D341Med (cell line): ENCODE data around the gene ERI3.

Source experiments
- DNase-seq: peaks from one replicate; pipeline ENCODE4 v3.0.0; 2012; ENCODE audit warnings: low spot score

Gene ERI3

DNA sequence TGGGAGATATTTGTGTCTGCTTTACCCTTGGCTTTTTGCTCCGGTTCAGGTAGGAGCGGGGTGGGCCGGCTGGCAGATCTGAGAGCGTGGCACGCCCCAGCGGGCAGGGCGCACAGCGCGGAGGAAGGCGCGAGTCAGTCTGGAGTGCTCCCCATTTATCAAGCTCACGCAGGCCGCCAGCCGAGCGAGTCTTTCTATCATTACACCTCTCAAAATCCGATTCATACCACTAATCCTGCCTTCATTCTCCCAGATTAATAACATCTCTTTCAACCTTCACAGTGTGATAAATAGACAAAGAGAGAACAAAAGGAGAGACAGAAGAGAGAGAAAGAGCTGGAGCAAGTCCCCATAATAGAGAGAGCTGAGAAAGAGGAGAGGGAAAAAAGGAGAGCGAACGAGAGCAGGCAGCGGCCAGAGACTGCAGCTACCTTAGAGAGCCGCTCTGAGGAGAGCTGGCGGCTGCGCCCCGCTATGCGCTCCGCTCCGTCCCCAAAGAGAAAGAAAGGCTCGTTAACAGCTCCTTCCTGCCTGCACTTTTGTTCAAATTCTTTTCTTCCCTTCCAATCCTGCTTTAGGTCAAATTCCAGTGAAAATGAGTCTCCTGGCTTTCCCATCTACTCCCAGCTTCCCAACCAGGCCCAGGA is 93.8 kb downstream of the ERI3 start:
- DNase-seq: peak; percentile 60

DNA sequence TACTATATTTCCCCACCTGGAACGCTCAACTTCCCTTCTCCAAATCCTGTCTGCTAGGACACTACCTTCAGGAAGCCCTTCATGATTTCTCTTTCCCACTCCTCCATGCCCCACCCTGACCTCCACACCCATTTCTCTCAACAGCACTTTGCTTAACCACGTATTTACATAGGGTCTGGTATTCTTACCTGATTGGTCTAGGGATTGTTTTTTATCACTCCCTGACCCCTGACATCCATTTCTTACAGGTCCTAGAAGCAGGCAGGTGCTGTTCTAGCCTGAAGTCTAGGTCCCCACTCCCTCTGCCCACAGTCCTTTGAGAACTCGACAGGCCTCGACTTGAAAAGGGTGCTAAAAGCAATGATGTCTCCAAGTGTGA is 94.3 kb downstream of the ERI3 start:
- no peak for DNase-seq

DNA sequence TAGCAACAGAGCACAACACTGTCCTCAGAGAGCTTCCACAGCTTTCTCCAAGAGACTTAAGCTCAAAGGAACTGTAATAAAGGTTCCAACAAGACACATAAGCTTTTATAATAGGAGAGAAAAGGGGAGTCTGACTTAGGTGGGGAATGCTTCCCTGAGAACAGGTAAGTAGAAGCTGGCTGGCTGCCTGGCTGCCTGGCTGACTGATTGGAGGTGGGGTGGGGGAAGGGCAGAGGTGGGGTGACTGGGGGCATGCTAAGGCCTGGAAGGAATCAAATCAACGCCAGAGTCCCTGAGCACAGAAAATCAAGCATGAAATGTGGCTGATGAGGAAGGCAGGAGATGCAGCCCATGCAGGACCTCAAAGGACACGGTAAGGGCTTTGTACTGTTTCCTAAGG is 96.0 kb downstream of the ERI3 start:
- no peak for DNase-seq

DNA sequence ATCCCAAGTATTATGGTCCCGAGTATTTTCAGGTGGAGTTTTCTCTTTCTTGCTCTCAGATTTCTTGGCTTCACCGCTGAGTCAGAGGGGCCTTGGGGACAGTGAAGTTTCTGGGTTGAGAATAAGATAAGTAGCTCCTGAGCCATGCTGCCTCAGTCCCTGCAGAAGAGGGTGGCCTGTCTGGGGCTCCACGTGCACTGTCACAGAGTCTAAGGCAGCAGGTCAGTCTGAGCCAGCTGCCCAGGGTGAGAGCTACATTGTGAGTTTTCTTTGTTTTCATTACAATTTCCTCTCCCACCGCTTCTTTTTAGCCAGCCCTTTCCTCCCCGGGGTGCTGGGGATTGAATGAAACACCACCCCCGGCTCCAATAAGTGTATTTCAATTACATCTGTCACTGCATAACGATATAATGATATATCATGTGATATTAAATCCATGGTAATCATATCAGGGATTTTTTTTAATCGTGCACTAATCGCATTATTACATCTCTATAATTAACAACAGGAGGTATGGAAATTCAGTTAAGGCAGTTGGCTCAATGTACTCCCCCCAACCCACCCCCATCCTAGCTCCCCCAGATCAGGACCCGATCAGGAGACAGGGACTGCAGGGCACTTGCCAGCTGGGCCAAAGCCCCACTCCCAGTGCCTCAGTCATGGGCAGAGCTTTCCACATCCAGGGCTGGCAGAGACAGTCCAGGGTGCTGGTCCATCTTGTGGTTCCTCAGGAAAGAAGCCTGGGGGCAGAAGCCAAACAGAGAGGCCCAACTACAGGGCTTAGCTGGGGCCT is 98.1 kb downstream of the ERI3 start:
- DNase-seq: peak; percentile 65

DNA sequence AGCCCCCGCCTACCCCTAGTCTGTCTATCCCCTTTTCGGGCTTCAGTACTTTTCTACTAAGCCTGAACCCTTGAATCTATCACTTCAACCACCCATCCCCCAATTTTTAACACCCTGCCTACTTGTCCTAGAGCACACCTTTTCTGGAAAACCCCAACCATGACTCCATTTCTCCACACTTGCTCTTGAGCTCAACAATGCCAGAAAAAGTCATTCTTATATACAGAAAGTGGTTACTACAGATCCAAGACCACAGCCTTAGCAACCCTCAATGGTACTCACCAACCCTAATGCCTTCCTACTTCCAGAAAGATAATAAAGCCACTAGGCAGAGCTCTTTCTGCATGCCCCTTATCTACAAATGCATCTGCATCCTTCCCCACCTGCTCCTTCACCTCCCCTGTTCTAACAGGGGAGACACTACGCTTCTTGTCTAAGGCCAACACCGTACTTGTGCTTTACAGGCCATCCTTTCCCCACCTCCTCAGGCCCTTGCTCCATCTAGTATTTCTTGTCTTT is 100.6 kb downstream of the ERI3 start:
- DNase-seq: no peak

DNA sequence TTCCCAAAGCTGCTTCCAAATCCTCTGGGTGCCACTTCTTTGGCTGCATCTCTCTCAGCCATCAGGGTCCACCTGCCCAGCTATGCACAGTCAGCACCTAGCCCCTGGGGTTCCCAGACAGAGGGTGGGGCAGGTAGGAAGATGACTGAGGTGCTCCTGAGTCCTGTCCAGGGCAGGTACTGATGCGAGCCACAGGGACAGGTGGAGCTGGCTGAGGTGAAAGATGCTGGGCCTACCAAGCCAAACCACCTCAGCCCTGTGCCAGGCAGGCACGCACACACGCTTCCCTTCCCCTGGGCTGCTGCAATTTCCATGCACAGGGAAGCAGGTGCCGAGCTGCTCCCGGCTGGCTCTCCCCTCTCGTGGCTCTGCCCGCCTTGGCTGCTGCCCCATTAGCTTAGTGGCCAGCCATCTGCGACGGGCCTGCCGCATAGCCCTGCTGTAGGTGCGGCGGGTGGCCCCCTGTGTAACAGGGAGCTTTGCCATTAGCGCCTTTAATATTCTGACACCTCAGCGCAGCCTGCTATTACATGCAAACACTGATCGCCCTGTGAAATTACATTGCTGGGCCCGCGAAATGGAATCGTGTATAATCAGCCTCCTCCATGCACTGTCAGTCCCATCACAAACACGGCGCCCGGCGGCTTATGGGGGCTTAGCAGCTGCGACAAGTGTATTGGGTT is 102.9 kb downstream of the ERI3 start:
- DNase-seq: peak; percentile 76

DNA sequence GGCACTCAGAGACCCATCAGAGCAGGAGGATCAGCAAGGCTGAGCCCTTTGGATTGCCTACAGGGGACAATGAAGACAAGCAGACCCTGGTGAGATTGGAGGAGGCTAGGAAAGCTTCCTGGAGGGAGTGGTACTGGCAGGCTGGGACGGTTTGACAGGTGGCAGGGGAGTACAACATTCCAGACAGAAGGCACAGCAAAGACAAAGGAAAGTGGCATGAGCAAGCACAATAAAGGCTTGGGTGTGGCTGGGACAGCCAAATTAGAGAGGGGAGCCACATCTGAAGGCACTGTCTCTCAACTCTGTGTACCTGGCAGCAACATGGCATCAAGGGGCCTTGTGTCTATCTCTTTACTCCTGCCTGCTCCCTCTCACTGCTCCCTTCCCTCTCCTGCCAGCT is 103.6 kb downstream of the ERI3 start:
- DNase-seq: no peak

DNA sequence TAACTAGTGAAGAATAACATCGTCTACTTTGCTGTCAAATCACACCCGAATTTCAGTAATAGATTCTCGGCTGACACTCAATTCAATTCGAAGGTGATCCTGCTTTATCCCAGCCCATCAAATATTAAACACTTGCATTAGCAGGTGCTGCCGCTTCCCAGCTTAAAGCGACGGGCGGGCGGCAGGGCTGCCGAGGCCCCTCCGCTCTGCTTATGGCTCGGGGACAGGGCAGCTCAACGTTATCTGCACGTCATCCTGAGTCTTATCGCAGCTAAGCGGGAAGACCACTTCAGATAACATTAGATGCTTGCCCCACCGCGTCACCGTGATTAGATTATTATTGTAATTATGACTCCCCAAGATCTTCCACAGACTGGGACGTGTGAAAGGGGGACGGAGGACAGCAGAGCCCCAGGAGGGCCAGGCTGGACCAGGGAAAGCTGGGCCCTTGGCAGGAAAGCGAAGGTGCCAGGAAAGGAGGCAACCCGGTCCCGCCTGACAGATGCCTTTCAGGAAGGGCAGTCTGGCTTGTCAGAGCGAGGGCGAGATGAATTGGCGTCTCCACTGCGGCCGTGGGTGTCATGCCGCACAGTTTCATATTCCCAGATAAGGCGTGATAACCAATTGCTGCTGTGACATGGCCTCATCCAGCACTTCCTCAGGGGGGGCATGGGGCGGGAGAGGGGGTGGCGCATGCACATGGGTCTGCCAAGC is 104.8 kb downstream of the ERI3 start:
- peak; percentile 75 for DNase-seq

DNA sequence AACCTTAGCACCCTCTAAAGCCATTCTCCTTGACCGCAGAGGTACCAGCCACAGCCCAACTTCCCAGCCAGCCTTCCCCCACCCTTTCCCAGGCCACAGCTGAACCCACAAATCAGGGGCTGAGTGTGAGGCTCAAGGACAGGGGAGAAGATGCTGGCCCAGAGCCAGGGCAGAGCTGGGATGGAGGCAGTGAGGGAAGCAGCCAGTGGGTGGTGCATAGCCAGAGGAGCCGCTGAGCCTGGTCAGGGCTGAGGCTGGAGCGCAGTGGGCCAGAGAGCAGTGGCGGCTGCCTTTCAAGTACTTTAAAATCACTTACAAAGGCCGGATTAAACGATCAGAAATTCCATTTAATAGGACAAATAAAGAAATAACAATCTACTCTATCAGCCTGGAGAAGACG is 105.5 kb downstream of the ERI3 start:
- peak; percentile 61 for DNase-seq

DNA sequence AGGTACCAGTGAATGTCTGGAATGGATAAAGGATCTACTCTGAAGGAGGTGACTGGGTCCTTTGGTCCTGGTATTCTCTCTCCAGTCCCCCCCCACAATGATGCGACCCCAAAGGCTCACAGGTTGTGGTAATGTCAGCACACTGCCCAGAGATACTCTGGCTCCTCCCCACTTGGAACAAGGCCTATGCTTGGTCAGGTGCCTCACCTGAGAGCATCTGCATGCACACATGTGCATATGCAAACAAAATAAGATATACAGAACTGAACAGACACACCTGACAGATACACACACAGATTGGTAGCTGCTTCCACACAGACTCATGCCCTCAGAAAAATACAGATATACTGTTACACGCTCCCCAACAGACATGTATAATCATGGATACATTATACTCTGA is 108.3 kb downstream of the ERI3 start:
- no peak for DNase-seq

DNA sequence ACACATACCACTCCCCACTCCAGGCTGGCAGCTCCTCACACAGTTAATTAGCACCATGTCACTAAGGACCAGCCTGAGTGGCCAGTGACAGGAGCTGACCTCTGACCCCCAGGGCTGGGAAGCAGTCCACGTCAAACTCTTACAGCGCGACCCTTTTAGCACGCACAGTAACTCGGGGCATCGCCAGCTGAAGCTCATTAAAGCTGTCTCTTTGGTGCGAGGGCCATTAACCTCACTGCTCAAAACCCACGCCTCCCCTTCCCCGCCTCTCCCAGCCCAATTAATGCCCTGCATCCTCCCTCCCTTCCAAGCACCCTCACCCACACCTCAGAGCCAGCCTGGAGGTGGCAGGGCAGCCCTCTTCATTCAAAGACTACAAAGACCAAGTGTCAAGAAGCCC is 110.1 kb downstream of the ERI3 start:
- no peak for DNase-seq

DNA sequence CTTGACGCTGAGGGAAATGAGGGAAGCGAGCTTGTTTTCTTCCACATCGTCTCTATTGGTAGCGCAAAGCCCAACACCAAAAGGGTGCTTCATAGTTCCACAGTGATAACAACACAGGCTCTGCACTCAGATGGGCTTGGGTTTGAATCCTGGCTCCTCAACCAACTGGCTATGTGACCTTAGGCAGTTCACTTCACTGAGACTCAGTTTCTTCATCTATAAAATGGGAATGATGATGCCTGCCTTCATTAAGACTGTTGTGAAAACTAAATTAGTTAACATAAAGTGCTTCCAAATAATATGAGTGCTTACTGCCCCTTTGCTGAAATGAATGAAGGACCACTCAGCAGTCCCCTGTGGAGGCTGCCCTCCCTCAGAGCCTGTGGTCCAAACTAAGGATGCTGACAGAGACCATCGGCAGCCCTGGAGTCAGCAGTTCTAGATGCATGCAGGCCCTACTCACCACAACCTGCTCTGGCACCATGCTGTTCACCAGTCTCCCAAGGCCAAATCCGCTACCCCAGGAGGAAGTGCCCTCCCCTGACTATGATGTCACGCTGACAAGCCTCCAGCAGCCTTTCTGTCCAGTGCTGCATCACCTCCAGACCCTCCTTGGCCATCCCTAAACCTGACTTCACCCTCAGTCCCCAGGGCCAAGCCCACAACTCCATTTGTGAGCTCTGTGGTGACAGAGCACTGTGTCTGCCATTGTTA is 111.1 kb downstream of the ERI3 start:
- DNase-seq: no peak

DNA sequence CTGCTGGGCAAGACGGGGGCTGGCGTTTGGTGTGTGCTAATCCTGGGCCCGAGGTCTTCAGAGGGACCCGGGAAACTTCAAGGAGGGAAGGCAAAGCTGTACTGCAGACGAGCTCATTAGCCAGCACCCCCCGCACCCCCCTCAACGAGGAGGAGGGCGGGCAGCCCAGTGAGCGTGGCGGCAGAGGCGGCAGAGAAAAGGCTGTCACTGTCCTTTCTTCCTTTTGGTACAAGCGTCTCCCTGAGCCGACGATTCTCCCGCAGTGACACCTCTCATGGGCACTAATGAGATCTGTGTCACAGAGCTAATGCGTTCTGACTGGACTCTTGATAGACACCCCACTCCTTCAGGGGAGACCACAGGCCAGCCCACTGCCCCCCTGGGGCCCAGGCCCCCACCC is 112.3 kb downstream of the ERI3 start:
- DNase-seq: no peak

DNA sequence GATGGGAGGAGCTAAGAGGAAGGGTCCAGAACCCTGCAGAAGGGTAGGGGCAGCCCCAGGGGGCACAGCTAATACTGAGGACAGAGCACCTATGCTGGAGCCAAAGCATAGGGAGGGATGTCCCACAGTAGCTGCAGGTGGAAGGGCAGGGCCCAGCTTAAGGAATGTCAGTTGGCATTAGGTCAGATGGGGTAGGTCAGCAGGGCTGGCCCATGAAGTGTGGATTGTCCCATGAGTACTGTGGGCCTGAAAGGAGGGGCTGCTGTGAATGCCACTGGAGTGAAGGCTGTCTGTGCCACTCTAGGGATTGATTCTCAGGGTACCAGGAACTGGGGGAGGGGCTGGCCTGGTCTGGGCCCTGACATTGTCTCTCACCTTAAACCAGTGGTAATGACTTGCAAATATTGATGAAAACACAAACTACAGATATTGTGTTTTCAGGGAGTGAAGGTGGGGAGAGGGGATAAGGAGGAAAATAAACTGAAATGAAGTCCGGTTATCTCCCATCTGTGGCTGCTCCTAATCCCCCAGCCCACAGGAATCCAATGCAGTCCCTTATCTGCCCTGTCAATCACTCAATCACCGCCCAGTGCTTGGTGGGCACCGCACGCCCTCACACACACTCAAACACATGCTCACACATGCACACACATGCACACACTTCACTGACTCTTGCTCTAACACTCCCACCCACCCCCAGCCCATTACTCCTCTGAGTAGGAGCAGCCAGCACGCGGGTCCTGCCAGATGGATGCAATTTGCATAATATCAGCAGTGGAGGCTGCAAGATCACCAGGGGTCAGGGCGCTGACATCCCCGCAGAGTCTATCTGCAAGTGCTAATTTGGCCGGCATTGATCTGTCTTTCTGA is 114.0 kb downstream of the ERI3 start:
- DNase-seq: no peak

DNA sequence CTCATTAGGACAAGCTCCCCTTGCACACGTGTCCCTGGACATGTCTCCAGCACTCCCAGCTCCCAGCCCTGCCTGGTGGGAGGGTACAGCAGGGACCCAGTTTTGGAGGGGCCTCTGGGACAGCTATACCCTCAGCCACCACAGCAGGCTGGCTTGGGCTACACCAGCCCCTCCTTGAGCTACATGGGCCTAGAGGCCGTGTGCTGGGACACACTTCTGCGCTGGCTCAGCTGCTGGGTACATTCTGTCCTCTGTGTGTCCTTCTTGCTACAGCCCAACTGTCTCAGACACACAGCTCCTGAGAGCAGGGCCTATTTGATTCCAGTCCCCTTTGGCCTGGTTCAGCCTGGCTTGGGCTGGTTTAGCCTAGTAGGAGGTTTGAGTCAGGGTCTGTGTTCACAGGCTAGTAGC is 115.1 kb downstream of the ERI3 start:
- DNase-seq: no peak

DNA sequence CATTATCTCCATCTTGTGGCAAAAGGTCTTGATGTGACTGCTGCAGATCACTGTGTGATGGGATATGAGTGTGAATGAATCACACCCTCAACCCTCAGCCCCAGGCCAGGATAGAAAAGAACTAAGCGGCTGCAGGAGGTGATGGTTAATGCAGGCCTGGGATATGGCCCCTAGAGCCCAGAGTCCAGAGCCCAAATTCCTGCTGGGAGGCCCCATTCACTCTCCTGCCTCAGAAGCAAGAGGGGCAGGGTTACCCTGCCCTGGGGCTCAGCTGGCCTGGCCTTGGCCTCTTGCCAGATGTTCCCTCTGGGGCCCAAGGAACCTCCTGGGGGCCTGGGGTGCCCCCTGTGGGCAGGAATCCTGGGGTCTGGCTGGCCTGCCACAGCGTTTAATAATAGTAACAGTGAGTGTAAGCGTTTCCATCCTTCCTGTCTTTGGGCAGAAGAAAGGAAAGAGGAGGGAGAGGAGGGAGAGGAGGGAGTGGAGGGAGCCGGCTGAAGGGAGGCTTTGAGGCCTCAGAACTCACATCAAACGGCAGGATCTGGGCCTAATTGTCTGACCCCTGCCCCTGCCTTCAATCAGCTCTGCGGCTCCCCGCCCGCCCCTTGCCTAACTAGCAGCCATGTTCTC is 115.6 kb downstream of the ERI3 start:
- DNase-seq: no peak

DNA sequence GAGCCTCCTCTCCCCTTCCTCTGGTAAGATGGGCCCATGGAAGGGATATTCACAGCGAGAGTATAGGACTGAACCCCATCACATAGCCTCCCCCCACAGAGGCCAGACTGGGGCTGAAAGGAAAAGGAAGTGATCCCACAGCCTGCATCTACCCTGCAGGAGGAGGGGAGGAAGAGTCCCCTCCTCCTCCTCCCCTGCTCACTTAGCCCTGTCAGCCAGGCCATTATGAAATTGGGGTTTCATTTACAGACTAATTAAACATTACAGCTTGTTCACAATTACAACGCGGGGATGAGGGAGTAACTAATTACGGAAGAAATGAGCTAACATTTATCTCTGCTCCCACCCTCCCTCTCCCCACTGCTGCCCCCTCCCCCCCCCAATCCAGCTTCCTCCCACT is 116.4 kb downstream of the ERI3 start:
- no peak for DNase-seq

DNA sequence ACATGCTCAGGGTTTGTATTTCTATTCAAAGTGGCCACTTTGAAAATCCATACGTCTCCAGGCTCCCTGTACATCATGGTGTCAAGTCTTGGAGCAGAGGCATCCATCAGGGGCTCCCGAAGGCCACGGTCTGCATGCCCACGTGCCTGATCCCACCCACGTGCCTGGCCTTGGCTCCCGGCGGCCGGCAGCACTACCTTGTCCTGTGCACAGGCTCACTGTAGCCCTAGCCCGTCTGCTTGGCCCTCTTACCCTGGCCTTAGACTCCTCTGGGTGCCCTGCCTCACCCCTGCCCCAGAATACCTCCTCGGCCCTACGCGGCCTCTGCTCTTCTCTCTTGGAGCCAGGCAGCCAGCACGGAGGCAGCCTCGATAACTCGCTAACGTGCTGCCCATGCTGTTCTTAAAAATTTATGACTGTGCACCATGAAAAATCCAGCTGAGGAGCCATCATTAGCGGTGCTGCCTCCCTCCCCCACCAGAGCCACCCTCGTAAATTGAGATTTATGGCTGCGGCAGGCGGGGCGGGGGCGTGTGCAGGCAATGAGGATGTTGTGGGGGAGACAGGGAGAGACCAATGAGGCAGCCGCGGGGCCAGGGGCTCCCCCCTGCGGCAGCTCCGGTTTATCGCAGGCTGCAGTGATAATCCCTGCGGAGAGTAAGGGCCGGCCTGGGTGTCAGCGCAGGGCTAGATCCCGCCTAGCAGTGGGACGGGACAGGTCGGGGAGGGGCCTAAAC is 117.2 kb downstream of the ERI3 start:
- peak; percentile 90 for DNase-seq

DNA sequence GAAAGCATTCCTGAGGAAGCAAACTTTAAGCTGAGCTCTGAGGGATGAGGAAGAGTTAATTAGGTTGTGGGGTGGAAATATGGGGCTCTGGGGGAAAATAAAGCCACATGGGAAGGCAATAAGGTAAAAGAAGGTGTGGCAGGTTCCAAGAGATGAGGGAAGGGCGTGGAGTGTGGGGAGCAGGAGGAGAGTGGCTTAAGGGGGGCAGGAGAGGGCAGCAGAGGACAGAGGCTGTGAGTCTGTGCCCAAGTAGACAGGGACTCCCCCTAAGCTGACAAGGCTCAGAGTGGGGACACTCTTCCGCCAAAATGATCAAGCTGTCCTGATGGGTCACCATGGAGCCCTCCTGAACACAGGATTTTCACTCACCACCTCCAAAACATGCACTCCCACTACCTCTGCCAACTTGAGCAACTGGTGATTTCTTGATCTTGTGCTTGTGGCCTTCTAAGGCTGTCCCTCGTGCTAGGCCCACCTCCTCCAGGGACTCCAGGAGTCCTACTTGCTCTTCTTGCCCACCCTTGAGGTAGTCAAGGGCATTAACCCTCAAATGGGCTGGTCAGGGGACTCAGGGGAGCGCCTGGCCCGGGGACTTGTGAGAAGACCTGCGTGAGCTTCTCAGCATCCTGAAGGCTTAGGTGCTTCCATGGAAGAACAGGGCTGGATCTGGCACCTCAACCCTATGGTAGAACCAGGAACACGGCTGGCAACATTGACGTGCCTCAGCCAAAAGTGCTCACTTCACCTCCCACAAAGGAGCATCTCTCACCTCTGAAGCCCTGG is 118.4 kb downstream of the ERI3 start:
- DNase-seq: no peak
